ENCODE data around the gene ZNRF2.
A peak's percentile ranks its signal among the peaks of the same experiment; 100 is the strongest.

ZNRF2 gene

GRCh38 chr7:30284298-30285066 is at the start of gene ZNRF2:
Gene ZNRF2 (plus strand): TSS chr7:30284597. CDS start chr7:30285358, 761 bp downstream.
- DNase-seq, result peak; percentile 99

- no peak for DNase-seq
These were observed 47.1 kb upstream of the ZNRF2 start for GRCh38 chr7:30237271-30237695.

- DNase-seq, result no peak
These were observed 45.5 kb upstream of the ZNRF2 start for GRCh38 chr7:30238721-30239441.

GRCh38 chr7:30240106-30240800 is 44.1 kb upstream of the ZNRF2 start:
- DNase-seq, result no peak

- no peak for DNase-seq
These were observed 42.6 kb upstream of the ZNRF2 start for GRCh38 chr7:30241767-30242166.

GRCh38 chr7:30244340-30244739 is 40.1 kb upstream of the ZNRF2 start:
- DNase-seq, result no peak

GRCh38 chr7:30245913-30246312 is 38.5 kb upstream of the ZNRF2 start:
- DNase-seq, result no peak

- no peak for DNase-seq
These were observed 38.0 kb upstream of the ZNRF2 start for GRCh38 chr7:30246392-30246791.

GRCh38 chr7:30247541-30248401 is 36.6 kb upstream of the ZNRF2 start:
- DNase-seq, result no peak

GRCh38 chr7:30249316-30249715 is 35.1 kb upstream of the ZNRF2 start:
- no peak for DNase-seq

- no peak for DNase-seq
These were observed 34.2 kb upstream of the ZNRF2 start for GRCh38 chr7:30249986-30250774.

- DNase-seq, result no peak
These were observed 32.6 kb upstream of the ZNRF2 start for GRCh38 chr7:30251708-30252329.

GRCh38 chr7:30252885-30253795 is 31.3 kb upstream of the ZNRF2 start:
- DNase-seq, result no peak

- DNase-seq, result no peak
These were observed 30.6 kb upstream of the ZNRF2 start for GRCh38 chr7:30253796-30254165.

GRCh38 chr7:30254248-30254647 is 30.1 kb upstream of the ZNRF2 start:
- DNase-seq, result no peak

GRCh38 chr7:30254717-30255063 is 29.7 kb upstream of the ZNRF2 start:
- no peak for DNase-seq

GRCh38 chr7:30255064-30255769 is 29.2 kb upstream of the ZNRF2 start:
- DNase-seq, result no peak

GRCh38 chr7:30256349-30256858 is 28.0 kb upstream of the ZNRF2 start:
- DNase-seq, result no peak

- no peak for DNase-seq
These were observed 24.1 kb upstream of the ZNRF2 start for GRCh38 chr7:30260246-30260768.
